ENCODE results near the gene CYLD.

DNA sequence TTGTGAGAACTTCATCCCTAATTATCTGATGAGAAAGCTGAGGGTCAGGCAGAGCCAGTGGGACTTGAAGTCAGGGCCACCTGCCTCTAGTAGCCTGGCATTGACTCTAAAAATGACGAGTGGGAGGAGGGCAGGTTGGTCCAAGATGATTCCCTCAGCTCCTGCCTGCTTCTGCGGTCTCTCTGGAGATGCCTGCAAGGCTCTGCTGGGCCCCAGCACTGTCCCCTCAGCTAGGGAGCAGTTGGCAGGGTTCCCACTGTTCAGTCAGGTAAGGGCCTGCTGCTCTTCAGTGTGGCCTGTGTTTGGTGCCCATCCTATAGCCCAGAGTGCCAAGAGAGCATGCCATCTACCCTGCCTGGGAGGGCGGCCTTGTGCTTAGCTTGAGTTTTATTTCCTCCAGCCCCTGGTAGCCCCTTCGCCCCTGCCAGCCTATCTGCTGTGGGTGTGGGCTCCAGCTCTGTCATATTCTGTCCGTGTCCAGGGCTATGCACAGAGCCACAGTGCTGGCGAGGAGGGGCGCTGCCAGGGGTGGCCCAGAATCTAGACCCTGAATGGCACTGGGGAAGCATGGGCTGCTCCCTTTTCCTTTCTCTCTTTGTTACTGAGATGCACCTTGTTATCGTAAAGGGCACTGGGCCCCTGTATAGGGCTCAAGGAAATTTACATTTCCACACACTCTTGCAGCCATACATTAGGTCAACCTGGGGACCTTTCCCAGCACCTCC lies 68.5 kb downstream of the CYLD start:
- TF ChIP-seq, protein P1, sequence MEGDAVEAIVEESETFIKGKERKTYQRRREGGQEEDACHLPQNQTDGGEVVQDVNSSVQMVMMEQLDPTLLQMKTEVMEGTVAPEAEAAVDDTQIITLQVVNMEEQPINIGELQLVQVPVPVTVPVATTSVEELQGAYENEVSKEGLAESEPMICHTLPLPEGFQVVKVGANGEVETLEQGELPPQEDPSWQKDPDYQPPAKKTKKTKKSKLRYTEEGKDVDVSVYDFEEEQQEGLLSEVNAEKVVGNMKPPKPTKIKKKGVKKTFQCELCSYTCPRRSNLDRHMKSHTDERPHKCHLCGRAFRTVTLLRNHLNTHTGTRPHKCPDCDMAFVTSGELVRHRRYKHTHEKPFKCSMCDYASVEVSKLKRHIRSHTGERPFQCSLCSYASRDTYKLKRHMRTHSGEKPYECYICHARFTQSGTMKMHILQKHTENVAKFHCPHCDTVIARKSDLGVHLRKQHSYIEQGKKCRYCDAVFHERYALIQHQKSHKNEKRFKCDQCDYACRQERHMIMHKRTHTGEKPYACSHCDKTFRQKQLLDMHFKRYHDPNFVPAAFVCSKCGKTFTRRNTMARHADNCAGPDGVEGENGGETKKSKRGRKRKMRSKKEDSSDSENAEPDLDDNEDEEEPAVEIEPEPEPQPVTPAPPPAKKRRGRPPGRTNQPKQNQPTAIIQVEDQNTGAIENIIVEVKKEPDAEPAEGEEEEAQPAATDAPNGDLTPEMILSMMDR (IDR thresholded peaks at IDR 0.05; ENCODE audit: low read depth, low read length) = no peak
- TF ChIP-seq EZH2phosphoT487 (IDR thresholded peaks at IDR 0.05; ENCODE audit: low read depth) = no peak

Measured in OCI-LY3 (cell line).